ENCODE measurements around the gene MYF5.

Gene MYF5

DNA sequence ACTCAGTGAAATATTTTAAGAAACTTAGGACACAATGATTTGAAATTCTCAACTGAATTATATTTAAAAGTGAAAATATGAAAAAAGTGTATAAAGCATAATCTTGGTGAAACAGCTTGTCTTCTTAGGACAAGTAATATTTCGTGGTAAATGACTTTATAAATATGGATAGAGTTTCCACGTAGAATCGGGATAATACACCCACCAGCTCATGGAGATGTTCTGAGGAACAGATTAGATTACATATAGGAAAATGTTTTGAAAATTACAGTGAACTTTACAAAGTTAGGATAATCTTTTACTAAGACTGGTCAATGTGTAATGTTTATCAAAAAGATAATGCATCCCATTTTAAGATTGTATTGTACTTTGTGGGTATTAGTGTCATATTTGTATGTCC is 34.9 kb upstream of the MYF5 start:
- no peak for DNase-seq (ENCODE audit: low read depth in 2 of 2)
- H3K4me3 ChIP-seq (replicated peaks in 1 of 2; ENCODE audit: low read depth in 2 of 2, low read length in 2 of 2), result no peak overlapping the region
- no peak for TF ChIP-seq CTCF (IDR thresholded peaks at IDR 0.05; ENCODE audit: low read depth, low read length)

DNA sequence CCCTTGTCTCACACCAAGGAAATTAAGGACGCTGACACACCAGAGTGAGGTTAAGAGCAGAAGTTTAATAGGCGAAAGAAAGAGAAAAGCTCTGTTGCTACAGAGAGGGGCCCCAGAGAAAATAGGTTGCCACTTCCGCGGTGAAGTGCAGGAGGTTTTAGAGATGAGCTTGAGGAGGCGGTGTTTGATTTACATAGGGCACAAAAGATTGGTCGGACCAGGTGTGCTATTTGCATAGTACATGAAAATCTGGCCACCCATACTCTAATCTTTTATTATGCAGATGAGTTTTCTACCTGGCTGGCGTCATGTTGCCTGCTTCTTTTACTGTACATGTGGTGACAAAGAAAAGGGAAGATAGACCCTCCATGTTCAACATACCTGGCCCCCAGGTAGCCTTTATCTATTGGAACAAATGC is 32.6 kb upstream of the MYF5 start:
- no peak overlapping the region for H3K4me3 ChIP-seq (replicated peaks in 1 of 2; ENCODE audit: low read depth in 2 of 2, low read length in 2 of 2)
- TF ChIP-seq CTCF (IDR thresholded peaks at IDR 0.05; ENCODE audit: low read depth, low read length), result no peak
- DNase-seq (ENCODE audit: low read depth in 2 of 2), result no peak

DNA sequence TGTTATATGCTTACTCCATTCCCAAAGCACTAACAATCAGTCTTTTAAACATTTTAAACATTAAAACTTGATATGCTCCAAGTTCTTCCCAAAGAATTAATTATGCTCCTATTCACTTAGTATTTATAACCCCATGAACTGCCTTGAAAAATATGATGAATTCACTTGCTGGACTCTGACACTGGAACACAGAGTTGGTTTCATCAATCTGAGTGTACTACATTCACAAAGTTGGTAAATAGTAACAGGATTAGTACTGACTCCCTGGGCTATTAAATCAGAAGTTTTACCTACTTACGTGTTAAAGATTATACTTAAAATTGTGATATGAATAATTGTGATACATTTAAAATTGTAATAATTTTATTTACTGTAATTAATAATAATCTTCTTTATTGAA is 26.6 kb upstream of the MYF5 start:
- no peak overlapping the region for H3K4me3 ChIP-seq (replicated peaks in 1 of 2; ENCODE audit: low read depth in 2 of 2, low read length in 2 of 2)
- no peak for TF ChIP-seq CTCF (IDR thresholded peaks at IDR 0.05; ENCODE audit: low read depth, low read length)
- no peak for DNase-seq (ENCODE audit: low read depth in 2 of 2)

- no peak for TF ChIP-seq CTCF (IDR thresholded peaks at IDR 0.05; ENCODE audit: low read depth, low read length)
- H3K4me3 ChIP-seq (replicated peaks in 1 of 2; ENCODE audit: low read depth in 2 of 2, low read length in 2 of 2), result no peak overlapping the region
- DNase-seq (ENCODE audit: low read depth in 2 of 2), result no peak
These were observed 26.2 kb upstream of the MYF5 start for GRCh38 chr12:80690513-80690912.

GRCh38 chr12:80692114-80692513 is 24.6 kb upstream of the MYF5 start:
- DNase-seq (ENCODE audit: low read depth in 2 of 2), result no peak
- no peak overlapping the region for H3K4me3 ChIP-seq (replicated peaks in 1 of 2; ENCODE audit: low read depth in 2 of 2, low read length in 2 of 2)
- no peak for TF ChIP-seq CTCF (IDR thresholded peaks at IDR 0.05; ENCODE audit: low read depth, low read length)

GRCh38 chr12:80697270-80697887 is 19.3 kb upstream of the MYF5 start:
- no peak overlapping the region for H3K4me3 ChIP-seq (replicated peaks in 1 of 2; ENCODE audit: low read depth in 2 of 2, low read length in 2 of 2)
- DNase-seq (ENCODE audit: low read depth in 2 of 2), result no peak
- no peak for TF ChIP-seq CTCF (IDR thresholded peaks at IDR 0.05; ENCODE audit: low read depth, low read length)

DNA sequence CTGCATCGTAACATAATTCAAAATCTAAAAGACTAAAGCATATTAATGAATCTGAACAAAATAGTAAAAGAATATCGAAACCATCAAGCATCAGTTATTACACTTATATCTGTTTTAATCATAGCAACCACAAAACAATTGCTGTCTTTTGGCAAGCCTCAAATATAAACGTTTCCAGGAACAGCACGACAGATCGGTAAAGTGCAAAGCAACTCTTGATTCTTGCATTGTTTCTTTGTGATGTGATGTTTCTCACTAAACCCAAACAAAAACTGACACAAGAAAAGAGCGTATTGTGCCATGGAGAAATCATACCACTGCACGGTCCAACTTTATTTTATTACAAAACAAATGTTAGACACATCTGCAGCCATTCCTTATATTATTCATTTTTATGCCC is 18.5 kb upstream of the MYF5 start:
- no peak for TF ChIP-seq CTCF (IDR thresholded peaks at IDR 0.05; ENCODE audit: low read depth, low read length)
- H3K4me3 ChIP-seq (replicated peaks in 1 of 2; ENCODE audit: low read depth in 2 of 2, low read length in 2 of 2), result no peak overlapping the region
- DNase-seq (ENCODE audit: low read depth in 2 of 2), result no peak

Data from cardiac fibroblast (primary cell).